Activated T-cell treated with anti-CD3 and anti-CD28 coated beads, Interleukin-2, amount 50 U/mL, for 24 hours (primary cell): ENCODE data around the gene LPIN2.
A peak's percentile ranks its signal among the peaks of the same experiment; 100 is the strongest.
"Not testable (repeated sequence)": the region's sequence is repeated elsewhere in the genome, so short reads cannot be mapped to it uniquely, and the experiment has no call there.

ENCODE experiments used
- DNase-seq: peaks from one replicate; pipeline ENCODE4 v3.0.0-alpha.2; 2020
- H3K27ac Mint-ChIP-seq: 2 replicates; pipeline ENCODE4 v1.8.0; 2020; ENCODE audit warnings: mild to moderate bottlenecking, mixed read lengths
- H3K27me3 Mint-ChIP-seq: 2 replicates; pipeline ENCODE4 v1.8.0; 2020; ENCODE audit warnings: mixed read lengths
- H3K36me3 Mint-ChIP-seq: 2 replicates; pipeline ENCODE4 v1.8.0; 2020; ENCODE audit warnings: low read depth, mixed read lengths
- H3K4me1 Mint-ChIP-seq: 2 replicates; pipeline ENCODE4 v1.8.0; 2020; ENCODE audit warnings: low read depth, mixed read lengths
- H3K4me3 Mint-ChIP-seq: 2 replicates; pipeline ENCODE4 v1.8.0; 2020; ENCODE audit warnings: mild to moderate bottlenecking, moderate library complexity, mixed read lengths
- H3K9me3 Mint-ChIP-seq: 2 replicates; pipeline ENCODE4 v1.8.0; 2020; ENCODE audit warnings: mixed read lengths

LPIN2 gene

DNA sequence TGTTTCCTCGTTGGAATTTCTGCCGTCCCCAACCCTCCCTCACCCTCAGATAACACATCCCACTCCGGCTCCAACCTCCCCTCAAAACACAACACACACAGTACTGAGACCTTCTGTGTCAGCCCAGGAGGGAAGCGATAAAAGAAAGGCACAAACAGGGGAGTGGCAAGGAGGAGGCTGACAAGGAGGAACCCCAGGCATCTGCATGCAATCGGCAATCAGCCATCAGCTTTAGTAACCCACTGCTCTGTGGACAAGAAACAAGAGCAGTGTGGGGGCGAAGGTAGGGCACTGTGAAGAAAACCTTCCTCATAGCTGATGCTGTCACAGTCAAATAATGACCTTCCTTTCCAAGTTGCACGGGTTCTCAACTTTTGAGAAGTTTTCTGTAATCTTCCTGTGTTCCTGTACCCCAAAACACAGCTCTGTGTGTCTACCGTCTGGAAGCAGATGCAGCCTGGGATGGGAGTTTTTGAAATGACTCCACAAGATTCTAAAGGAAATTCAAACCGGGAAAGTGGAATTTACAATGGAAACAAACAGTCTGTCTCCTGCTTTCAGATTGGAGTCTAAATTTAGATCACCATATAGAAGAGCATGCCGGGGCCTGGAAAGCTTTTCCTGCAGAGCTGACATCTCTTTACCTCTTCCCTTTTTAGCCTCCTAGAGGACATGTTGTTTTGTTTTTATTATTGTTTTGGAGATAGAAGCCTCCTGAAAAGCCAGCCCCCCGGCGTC is 16.4 kb upstream of the LPIN2 start:
- DNase-seq: no peak
- no peak overlapping the region for H3K27ac Mint-ChIP-seq
- no peak overlapping the region for H3K4me3 Mint-ChIP-seq
- no peaks in the 10 kb centered on the region for H3K36me3 Mint-ChIP-seq
- H3K27me3 Mint-ChIP-seq: no peaks in the 10 kb centered on the region
- H3K9me3 Mint-ChIP-seq: no peaks in the 10 kb centered on the region
- H3K4me1 Mint-ChIP-seq: no peaks in the 10 kb centered on the region

DNA sequence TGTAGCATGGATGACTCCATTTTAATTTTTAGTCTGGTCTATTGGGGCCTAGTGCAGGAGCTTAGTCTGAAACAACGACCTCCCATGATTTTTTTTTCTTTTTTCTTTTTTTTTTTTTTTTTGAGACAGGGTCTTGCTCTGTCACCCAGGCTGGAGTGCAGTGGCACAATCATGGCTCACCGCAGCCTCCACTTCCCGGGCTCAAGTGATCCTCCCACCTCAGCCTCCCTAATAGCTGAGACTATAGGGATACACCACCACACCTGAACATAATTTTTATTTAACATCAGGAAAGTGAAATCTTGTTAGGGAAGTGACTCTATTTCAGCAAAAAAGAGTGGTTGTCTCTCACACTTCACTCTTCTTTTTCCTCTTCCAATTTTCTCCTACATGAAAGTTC is 15.2 kb upstream of the LPIN2 start:
- H3K27ac Mint-ChIP-seq, H3K36me3 Mint-ChIP-seq, H3K27me3 Mint-ChIP-seq, DNase-seq, H3K4me3 Mint-ChIP-seq, H3K9me3 Mint-ChIP-seq, H3K4me1 Mint-ChIP-seq: not testable (repeated sequence)

DNA sequence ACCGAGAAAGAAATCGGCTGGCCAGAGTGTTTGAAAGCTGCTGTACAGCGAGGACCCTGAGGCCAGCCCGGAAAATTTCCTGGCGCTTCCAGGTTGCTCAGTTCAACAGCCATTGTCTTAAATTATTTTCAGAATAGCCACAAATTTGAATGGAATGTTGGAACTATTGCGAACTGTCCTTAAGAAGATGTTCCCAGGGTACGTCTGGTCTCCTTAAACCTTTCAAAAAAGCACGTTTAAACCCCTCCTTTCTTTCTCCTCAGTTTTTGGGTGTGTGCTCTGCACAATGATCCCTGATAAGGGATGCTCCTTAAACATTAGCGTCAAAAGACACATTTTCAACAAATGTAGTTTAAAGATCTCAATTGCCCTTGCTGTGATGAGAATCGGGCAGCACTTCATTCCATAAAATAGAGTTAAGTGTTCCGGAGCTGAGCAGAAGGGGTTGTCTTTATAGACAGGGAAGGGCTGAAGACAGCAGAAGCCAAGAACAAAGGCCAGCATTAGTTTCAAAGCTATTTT is 14.5 kb upstream of the LPIN2 start:
- H3K4me1 Mint-ChIP-seq: no peaks in the 10 kb centered on the region
- H3K27ac Mint-ChIP-seq: no peak overlapping the region
- DNase-seq: no peak
- H3K27me3 Mint-ChIP-seq: no peaks in the 10 kb centered on the region
- H3K36me3 Mint-ChIP-seq: no peaks in the 10 kb centered on the region
- no peaks in the 10 kb centered on the region for H3K9me3 Mint-ChIP-seq
- no peak overlapping the region for H3K4me3 Mint-ChIP-seq

DNA sequence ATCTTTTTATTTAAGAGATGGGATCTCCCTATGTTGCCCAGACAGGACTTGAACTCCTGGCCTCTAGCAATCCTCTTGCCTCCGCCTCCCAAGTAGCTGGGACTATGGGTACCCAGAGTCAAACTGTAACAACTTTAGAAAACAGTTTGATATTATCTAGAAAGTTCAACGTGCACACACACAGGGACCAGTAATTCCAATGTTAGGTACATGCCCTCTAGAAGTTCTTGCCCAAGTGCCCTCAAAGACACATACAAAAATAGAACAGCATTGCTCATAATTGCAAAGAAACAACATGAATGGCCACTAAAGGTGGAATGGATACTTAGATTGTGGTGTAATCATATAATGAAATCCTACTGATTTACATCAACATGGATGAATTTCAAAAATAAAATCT is 12.6 kb upstream of the LPIN2 start:
- no peaks in the 10 kb centered on the region for H3K9me3 Mint-ChIP-seq
- no peaks in the 10 kb centered on the region for H3K4me1 Mint-ChIP-seq
- no peaks in the 10 kb centered on the region for H3K36me3 Mint-ChIP-seq
- H3K27me3 Mint-ChIP-seq: no peaks in the 10 kb centered on the region
- DNase-seq: no peak
- no peak overlapping the region for H3K4me3 Mint-ChIP-seq
- no peak overlapping the region for H3K27ac Mint-ChIP-seq

DNA sequence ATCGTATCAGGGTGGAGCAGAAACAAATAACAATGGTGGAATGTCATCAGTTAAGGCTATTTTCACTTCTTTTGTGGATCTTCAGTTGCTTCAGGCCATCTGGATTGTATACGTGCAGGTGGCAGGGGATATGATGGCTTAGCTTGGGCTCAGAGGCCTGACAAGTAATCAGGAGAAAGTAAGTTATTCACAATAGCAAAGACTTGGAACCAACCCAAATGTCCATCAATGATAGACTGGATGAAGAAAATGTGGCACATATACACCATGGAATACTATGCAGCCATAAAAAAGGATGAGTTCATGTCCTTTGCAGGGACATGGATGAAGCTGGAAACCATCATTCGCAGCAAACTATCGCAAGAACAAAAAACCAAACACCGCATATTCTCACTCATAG is 10.7 kb upstream of the LPIN2 start:
- not testable (repeated sequence) for DNase-seq, H3K9me3 Mint-ChIP-seq, H3K27ac Mint-ChIP-seq, H3K27me3 Mint-ChIP-seq, H3K36me3 Mint-ChIP-seq, H3K4me1 Mint-ChIP-seq, H3K4me3 Mint-ChIP-seq

DNA sequence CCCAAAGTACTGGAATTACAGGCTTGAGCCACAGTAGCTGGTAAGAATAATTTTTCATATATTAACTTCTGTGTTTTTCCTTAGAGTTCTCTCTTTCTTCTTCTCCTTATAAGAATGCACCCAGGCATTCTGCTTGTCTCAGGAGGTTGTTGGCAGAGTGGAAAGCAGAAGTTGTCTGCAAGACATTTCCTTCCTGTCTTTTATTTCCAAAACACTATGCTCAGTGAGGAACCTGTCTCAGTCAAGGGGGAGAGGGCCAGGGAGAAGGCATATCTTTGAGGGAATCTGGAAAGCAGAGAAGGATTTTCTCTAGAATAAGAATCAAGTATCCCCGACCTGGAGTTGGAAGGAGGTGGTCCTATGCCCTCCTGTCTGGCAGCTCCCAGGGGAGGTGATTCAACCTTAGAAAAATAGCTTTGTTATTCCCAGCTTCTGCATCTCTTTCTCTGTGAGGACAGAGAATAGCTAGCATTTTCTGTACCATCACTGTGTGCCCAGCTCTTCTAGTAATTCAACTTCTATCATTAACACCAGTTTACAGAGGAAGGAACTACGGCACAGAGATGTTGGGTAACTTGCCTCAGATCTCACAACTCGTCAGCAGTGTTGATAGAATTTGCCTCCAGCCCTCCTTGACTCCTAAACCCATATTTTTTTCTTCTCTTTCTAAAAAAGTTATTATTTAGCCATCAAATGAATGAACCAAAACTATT is 3.8 kb upstream of the LPIN2 start:
- Mint-ChIP-seq H3K36me3 (peaks cover 6% of the 10 kb centered on the region), H3K4me3 (no peak overlapping the region), H3K9me3 (no peaks in the 10 kb centered on the region), H3K4me1 (peaks cover 39% of the 10 kb centered on the region), H3K27me3 (no peaks in the 10 kb centered on the region), H3K27ac (no peak overlapping the region)
- DNase-seq: no peak

DNA sequence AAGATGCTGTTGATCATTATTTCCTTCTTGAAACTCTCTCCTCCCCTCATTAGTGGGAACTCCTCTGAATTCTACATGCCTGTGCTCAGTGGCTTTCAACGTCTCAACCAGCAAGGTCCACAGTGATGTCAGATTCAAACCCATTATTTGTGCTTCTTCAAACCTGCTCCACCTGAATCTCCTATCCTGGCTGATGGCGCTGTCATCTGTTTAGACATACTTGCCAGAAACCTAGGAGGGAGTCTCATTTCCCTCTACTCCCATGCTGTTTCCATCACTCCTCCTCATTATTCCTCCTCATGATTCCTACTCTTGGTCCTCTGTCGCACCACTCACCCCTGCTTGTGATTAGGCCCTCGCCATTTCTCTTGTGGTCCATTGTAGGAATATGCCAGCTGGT is 2.9 kb upstream of the LPIN2 start:
- DNase-seq: no peak
- Mint-ChIP-seq H3K36me3 (peaks cover 15% of the 10 kb centered on the region), H3K4me3 (no peak overlapping the region)

DNA sequence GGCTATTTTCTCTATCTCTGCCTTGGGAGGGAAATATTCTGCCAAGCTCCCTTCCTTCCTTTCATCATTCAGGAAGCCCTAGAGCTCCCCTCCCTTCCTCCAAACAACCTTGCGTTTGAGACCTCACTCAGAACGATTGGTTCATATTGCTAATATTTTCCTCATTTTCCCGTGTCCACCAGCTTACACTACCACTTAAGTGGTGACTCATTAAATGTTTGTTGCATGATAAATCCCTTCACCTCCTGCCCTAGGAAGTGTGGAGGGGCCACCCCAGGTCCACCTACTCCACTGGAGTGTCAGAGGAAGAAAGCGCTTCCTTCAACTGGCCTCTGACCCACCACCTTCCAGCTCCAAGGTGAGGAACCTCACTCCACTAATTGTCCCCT is 2.3 kb upstream of the LPIN2 start:
- no peaks in the 10 kb centered on the region for H3K9me3 Mint-ChIP-seq
- DNase-seq: no peak
- H3K27ac Mint-ChIP-seq: peak overlapping the region; percentile 32

More for the DNA sequence above, 2.9 kb upstream of the LPIN2 start:
- Mint-ChIP-seq H3K27me3 (no peaks in the 10 kb centered on the region), H3K27ac (no peak overlapping the region), H3K9me3 (no peaks in the 10 kb centered on the region), H3K4me1 (peaks cover 48% of the 10 kb centered on the region)

DNA sequence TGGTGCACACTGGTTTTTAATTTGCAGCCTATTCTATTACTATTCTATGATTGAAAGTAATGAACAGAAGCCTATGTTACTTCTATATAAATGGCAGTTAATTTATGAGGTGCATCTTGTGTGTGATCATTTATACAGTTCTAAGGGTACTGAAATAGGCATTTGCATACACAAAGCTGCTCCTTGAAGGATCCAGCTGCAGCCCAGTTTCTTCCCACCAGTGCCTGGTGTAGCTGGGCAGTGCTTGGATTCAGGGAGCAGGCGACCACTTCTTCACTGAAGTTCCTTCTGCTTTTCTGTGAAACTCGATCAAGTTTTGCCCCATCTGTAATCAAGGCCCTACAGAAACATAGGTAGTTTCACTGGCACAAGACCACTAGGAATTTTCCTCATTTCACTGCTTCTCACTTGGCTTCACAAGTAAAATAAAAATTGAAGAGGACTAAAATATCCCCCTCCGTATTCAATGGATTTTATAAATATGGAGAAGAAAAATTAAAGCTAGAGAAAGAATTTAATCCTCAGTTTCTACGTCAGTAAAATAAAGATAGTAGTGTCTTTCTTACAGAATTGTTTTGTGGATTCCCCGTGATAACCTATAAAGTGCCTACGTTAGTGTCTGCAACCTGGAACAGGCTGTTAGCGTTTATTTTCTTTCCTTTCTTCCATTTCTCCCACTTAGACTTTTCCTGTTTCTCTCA is 1.7 kb upstream of the LPIN2 start:
- H3K9me3 Mint-ChIP-seq: no peaks in the 10 kb centered on the region

More for the DNA sequence above, 2.3 kb upstream of the LPIN2 start:
- peaks cover 22% of the 10 kb centered on the region for H3K36me3 Mint-ChIP-seq
- H3K27me3 Mint-ChIP-seq: no peaks in the 10 kb centered on the region
- H3K4me3 Mint-ChIP-seq: no peak overlapping the region
- peaks cover 55% of the 10 kb centered on the region for H3K4me1 Mint-ChIP-seq

DNA sequence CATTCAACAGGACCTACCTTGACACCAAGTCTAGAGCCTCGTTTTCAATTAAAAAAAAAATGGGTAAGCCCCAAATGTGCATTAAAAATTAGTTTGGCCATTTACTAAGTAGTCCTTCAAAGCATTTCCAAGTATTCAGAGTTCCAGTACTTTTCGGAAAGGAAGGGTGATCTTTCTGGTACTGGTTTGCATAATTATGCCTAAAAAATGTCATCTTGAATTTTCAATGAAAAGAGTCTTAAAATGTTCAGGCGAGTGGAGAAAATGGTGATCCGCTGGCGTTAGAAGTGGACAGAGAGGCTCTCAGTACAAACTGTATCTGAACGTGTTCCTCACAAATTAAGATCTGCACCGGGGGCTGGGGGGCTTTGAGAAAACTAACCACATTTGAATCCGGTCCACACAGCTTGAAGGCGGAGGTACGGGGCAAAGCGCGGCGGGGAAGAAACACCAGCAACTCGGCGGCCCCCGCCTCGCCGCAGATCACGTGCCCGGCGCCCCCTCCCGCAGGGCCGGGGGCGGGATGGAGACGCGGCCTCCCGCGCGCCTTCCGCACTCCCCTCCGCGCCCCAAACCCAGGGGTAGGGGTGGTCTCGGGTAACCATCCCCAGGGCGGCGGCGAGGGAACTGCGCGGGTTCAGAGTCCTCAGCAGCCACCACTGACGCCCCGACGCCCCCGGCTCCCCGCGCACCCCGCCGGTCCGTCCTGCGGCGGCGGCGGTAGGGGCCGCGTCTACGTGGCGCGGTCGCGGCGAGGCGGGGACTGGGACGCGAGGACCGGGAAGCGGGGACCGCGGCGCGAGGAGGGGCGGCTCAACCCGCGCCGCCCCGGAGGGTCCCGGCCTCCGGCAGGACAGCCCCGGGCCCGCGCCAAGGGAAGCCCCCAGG is 564 bp downstream of the LPIN2 start:
- Mint-ChIP-seq H3K4me1 (peaks cover 72% of the 10 kb centered on the region), H3K4me3 (peak overlapping the region; percentile 92), H3K9me3 (no peaks in the 10 kb centered on the region), H3K36me3 (peaks cover 45% of the 10 kb centered on the region), H3K27ac (peak overlapping the region; percentile 91), H3K27me3 (no peaks in the 10 kb centered on the region)
- DNase-seq: no peak

More for the DNA sequence above, 1.7 kb upstream of the LPIN2 start:
- Mint-ChIP-seq H3K27me3 (no peaks in the 10 kb centered on the region), H3K27ac (peak overlapping the region; percentile 32), H3K4me1 (peaks cover 60% of the 10 kb centered on the region), H3K36me3 (peaks cover 27% of the 10 kb centered on the region), H3K4me3 (no peak overlapping the region)
- no peak for DNase-seq

DNA sequence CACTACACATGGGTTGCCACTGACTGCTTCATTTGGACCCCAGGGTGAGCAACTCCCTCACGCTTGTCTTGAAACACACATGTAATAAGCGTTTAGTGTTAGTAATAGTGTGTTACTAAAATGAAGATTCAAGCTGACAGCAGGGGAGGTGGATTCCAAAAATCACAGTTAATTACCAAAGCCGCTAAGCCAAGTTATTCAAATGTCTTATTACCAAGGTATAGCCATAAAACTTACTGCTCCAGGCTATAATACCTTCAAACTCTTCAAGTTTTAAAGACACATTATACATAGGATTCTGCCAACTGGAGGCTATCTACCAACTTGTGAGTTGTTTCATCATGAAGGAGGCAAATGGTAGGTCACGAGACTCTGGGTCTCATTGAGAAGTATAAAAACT is 2.9 kb downstream of the LPIN2 start:
- Mint-ChIP-seq H3K36me3 (peaks cover 58% of the 10 kb centered on the region), H3K27me3 (no peaks in the 10 kb centered on the region), H3K9me3 (no peaks in the 10 kb centered on the region), H3K27ac (peak overlapping the region; percentile 82), H3K4me1 (peaks cover 58% of the 10 kb centered on the region), H3K4me3 (peak overlapping the region; percentile 92)
- no peak for DNase-seq

DNA sequence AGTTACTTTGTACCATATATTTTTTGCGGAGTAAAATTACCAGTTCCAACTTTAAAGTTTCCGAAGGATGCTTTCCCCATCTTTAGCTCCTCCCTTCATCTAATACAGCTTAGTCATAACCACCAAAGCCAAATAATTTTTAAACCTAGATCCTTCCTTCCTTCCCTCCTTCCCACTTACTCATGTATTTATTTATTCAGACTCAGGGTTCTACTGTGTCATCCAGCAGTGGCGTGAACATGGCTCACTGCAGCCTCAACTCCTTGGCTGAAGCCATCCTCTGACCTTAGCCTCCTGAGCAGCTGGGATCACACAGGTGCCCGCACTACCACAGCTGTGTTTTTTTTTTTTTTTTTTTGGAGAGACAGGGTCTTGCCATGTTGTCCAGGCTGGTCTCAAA is 4.4 kb downstream of the LPIN2 start:
- no peaks in the 10 kb centered on the region for H3K27me3 Mint-ChIP-seq
- peaks cover 74% of the 10 kb centered on the region for H3K36me3 Mint-ChIP-seq
- H3K27ac Mint-ChIP-seq: peak overlapping the region; percentile 11
- no peak overlapping the region for H3K4me3 Mint-ChIP-seq
- peaks cover 62% of the 10 kb centered on the region for H3K4me1 Mint-ChIP-seq
- no peaks in the 10 kb centered on the region for H3K9me3 Mint-ChIP-seq
- no peak for DNase-seq

DNA sequence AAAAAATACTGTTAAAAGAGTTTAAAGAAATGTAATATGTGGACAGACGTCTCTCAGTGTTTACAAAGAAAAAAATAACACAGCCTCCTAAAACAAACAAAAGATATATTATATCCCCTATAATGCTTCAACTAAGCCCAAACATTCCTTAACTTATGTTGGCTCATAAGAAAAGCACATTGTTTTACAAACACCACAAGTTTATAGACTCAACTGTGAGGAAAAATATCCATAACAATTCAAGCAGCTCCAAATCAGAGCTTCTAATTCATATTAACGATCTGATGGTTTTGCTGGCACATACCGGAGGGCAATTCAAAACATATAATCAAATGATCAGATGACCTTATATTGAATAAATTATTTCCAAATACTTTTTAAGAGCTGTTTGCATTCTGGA is 5.5 kb downstream of the LPIN2 start:
- no peak for DNase-seq
- Mint-ChIP-seq H3K4me1 (peaks cover 70% of the 10 kb centered on the region), H3K36me3 (peaks cover 84% of the 10 kb centered on the region), H3K4me3 (no peak overlapping the region), H3K27ac (peak overlapping the region; percentile 32), H3K27me3 (no peaks in the 10 kb centered on the region), H3K9me3 (no peaks in the 10 kb centered on the region)

DNA sequence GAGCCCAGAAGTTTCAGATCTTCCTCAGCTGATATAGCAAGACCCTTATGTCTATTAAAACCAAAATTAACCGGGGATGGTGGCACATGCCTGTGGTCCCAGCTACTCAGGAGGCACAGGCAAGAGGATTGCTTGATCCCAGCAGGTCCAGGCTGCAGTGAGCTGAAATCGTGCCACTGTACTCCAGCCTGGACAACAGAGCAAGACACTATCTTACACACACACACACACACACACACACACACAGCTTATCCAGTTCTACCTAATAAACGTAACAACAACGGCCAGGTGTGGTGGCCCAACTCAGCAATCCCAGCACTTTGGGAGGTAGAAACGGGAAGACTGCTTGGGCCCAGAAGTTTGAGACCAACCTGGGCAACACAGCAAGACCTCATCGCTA is 7.5 kb downstream of the LPIN2 start:
- DNase-seq: no peak
- Mint-ChIP-seq H3K9me3 (no peaks in the 10 kb centered on the region), H3K4me3 (no peak overlapping the region), H3K27ac (no peak overlapping the region), H3K36me3 (peaks cover 83% of the 10 kb centered on the region), H3K4me1 (peaks cover 61% of the 10 kb centered on the region), H3K27me3 (no peaks in the 10 kb centered on the region)
